Esophagus muscularis mucosa (tissue), 4 donors: ENCODE data around the gene TAF3. TPM values are rescaled to one million over a fixed set of nuclear protein-coding genes. Genes with fewer than 3 reads are reported as not detected.

Experiments
- DNase-seq: peaks from one replicate; pipeline ENCODE4 v3.0.0-alpha.2; 2017; ENCODE audit errors: extremely low spot score
- H3K27ac ChIP-seq, 4 donors: fragments of 200-600 bp; sonication (generic); replicated peaks in 1 of 4; 1 replicate in 3 of 4; 2 replicates in 1 of 4; pipeline ENCODE4 v1.5.1; 2016 to 2019; ENCODE audit warnings: mild to moderate bottlenecking in 1 of 4
- H3K27me3 ChIP-seq, 4 donors: fragments of 200-600 bp; sonication (generic); one replicate each; pipeline versions ENCODE4 v1.5.1 to v1.6.0; 2016 to 2019
- H3K36me3 ChIP-seq, 4 donors: fragments of 200-600 bp; sonication (generic); one replicate each; pipeline ENCODE4 v1.5.1; 2016 to 2019
- H3K4me1 ChIP-seq, 4 donors: fragments of 200-600 bp; sonication (generic); one replicate each; pipeline ENCODE4 v1.5.1; 2016 to 2019
- H3K4me3 ChIP-seq, 4 donors: fragments of 200-600 bp; sonication (generic); 1 replicate in 2 of 4; 2 replicates in 2 of 4; pipeline ENCODE4 v1.5.1; 2016 to 2019; ENCODE audit warnings: mild to moderate bottlenecking in 4 of 4, moderate library complexity in 1 of 4
- H3K9me3 ChIP-seq, 4 donors: fragments of 200-600 bp; sonication (generic); 1 replicate in 3 of 4; 2 replicates in 1 of 4; pipeline ENCODE4 v1.5.1; 2016 to 2019
- EP300 ChIP-seq: sonication (generic); formaldehyde crosslinking; IDR thresholded peaks from one replicate; pipeline ENCODE4 v1.6.1; 2017; ENCODE audit warnings: antibody characterized with exemption
- POLR2A ChIP-seq: fragments of 450-650 bp; IDR thresholded peaks from one replicate; pipeline ENCODE4 v1.6.1; 2017; ENCODE audit warnings: antibody characterized with exemption, moderate library complexity, mild to moderate bottlenecking, low read depth
- POLR2AphosphoS5 ChIP-seq, 2 donors: sonication (generic); formaldehyde crosslinking; IDR thresholded peaks; one replicate each; pipeline ENCODE4 v1.6.1; 2017; ENCODE audit warnings: antibody characterized with exemption in 2 of 2
- WGBS: methylation state at CpG from one replicate; pipeline ENCODE4 v1.1.5; 2018; 5-methylcytosine and 5-hydroxymethylcytosine counted together
- intact Hi-C: fragments of 100-400 bp; cut with DNase I; formaldehyde crosslinking; loops from one replicate; pipeline ENCODE4 v1.15.1; 2023
- total RNA-seq, 4 donors: library from RNA; depleted of rRNA; stranded (reverse); fragments of >200 nt; gene quantifications; one replicate each; pipeline versions ENCODE4 v1.1.0 to v1.2.1, GENCODE V29; 2016
- TF ChIP-seq, protein P1 (sequence below), 3 experiments: fragments of 200-600 bp in 2 of 3; fragments of 450-650 bp in 1 of 3; sonication (generic) in 2 of 3; IDR thresholded peaks; one replicate each; pipeline ENCODE4 v1.5.1; 2017 to 2019; ENCODE audit warnings: antibody characterized with exemption in 3 of 3, mild to moderate bottlenecking in 2 of 3, moderate library complexity in 1 of 3

Gene TAF3
- total RNA-seq, 4 donors from 2014 or later = 8.8 to 11.2 (median 10.7) TPM

DNA sequence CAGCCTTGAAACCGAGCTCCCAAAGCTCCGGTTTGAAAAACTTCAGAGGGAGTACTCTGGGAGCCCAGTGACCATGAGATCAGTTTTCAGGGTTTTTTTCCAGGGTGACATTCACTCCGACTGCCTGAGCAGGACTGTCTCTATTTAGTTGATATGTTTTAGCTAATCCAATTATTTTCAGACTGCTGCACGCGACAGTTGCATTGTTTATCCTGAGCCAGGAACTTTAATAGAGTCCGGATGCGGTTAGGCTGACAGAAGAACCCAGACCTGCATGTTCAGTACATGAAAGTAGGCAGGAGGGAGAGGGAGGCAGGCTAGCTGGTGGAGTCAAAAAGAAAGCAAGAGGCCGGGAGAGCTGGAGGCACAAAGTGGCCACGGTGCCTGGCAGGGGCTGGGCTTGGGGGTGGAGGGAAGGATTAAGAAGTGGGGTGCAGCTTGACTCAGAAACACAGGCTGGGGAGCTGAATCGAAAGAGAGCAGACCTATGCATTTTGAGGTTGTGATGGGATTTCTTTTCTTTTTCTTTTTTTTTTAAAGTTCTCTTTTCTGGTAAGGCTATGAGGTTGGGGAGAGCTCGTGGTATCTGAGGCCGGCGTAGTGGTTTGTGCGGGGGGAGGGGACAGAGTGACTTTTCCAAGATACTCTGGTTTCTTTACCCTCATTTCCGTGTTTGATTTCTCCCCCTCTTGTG lies 241.9 kb downstream of the TAF3 start:
- H3K4me1 ChIP-seq = peaks cover 1 to 25% (median 13%) of the 10 kb centered on the region in 4 donors
- H3K36me3 ChIP-seq = no peaks in the 10 kb centered on the region
- TF ChIP-seq, protein P1, sequence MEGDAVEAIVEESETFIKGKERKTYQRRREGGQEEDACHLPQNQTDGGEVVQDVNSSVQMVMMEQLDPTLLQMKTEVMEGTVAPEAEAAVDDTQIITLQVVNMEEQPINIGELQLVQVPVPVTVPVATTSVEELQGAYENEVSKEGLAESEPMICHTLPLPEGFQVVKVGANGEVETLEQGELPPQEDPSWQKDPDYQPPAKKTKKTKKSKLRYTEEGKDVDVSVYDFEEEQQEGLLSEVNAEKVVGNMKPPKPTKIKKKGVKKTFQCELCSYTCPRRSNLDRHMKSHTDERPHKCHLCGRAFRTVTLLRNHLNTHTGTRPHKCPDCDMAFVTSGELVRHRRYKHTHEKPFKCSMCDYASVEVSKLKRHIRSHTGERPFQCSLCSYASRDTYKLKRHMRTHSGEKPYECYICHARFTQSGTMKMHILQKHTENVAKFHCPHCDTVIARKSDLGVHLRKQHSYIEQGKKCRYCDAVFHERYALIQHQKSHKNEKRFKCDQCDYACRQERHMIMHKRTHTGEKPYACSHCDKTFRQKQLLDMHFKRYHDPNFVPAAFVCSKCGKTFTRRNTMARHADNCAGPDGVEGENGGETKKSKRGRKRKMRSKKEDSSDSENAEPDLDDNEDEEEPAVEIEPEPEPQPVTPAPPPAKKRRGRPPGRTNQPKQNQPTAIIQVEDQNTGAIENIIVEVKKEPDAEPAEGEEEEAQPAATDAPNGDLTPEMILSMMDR (IDR thresholded peaks at IDR 0.05) = no peak
- TF ChIP-seq POLR2AphosphoS5 (IDR thresholded peaks at IDR 0.05) = no peak
- TF ChIP-seq POLR2A = no peak
- TF ChIP-seq EP300 = no peak
- intact Hi-C loops = no loop called here
- no peak overlapping the region for H3K27ac ChIP-seq
- no peak overlapping the region for H3K4me3 ChIP-seq
- DNase-seq = no peak
- H3K9me3 ChIP-seq = no peaks in the 10 kb centered on the region
- WGBS = 26% methylated on average over 15 of the region's 15 CpGs
- H3K27me3 ChIP-seq = peaks cover 0 to 96% (median 28%) of the 10 kb centered on the region in 4 donors

DNA sequence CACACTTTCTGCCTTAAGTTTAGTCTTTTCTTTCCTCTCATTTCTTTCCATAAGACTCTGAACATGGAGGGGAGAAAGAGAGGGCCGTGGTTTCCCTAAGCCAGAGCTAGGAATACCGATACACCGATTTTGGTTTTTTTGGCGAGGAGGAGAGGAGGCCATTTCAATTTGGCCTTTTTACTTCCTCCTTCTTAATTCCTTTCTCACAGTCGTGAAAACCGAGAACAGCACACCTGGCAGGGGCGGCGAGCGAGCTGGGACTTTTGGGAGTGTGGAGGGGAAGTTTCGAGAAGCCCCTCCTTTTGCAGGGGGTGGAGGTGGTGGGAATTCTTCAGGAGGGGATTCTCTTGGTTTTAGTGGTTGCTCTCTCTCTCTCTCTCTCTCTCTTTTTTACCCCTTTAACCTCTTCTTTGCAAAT lies 242.4 kb downstream of the TAF3 start:
- 40% methylated on average over 10 of the region's 10 CpGs for WGBS
- peaks cover 0 to 93% (median 23%) of the 10 kb centered on the region in 4 donors for H3K27me3 ChIP-seq
- TF ChIP-seq POLR2AphosphoS5 (IDR thresholded peaks at IDR 0.05) (no peak), POLR2A (no peak), EP300 (no peak)
- TF ChIP-seq, protein P1 (IDR thresholded peaks at IDR 0.05) = no peak
- intact Hi-C loops = no loop called here
- no peak overlapping the region for H3K4me3 ChIP-seq
- peaks cover 0 to 19% (median 8%) of the 10 kb centered on the region in 4 donors for H3K4me1 ChIP-seq
- no peak overlapping the region for H3K27ac ChIP-seq
- no peaks in the 10 kb centered on the region for H3K9me3 ChIP-seq
- H3K36me3 ChIP-seq = no peaks in the 10 kb centered on the region
- no peak for DNase-seq

DNA sequence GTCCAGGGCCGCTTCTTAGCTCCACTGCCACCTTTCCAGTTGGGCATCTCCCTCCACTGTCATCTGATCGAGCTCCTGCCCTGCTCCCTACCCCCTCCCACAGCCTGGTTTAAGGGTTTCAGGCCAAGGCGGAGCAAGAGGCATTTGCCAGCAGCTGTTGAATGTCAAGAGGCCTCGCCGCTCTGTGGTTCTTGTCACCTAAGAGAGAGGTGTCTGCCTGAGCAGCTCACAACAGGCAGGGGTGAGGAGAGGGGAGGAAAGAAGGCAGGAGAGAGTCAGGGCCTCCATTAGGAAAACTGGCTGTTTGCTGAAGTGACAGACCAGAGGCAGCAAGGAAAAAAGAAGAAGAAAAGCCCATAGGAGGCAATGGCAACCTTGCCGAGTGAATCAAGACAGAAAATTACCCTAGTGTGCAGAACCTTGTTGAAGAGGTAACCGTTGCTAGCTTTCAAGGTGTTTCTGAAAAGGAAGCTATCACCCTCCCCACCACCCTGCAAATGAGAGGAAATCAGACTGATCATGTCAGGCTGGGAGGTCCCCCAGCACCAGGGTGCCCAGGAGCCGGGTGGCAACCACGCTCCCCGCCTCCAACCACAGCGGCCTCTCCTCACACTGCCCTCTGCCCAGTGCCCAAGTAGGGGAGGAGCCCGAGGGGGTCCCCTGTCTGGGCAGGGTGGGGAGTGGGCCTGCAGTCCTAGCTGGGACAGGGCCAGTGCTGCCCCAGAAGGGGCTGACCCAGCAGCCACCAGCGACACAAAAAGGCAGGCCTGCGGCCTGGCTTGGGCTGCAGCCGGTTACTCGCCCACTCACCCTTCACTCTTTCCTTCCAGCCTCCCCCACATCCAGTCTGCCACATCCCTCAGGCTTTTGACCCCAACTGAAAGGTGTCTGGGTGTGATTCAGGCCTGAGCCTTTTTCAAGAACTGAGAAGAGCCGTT lies 243.2 kb downstream of the TAF3 start:
- 58% methylated on average over 16 of the region's 17 CpGs for WGBS
- no peak for DNase-seq
- Histone ChIP-seq H3K27me3 (peaks cover 0 to 88% (median 17%) of the 10 kb centered on the region in 4 donors), H3K36me3 (no peaks in the 10 kb centered on the region), H3K9me3 (no peaks in the 10 kb centered on the region), H3K4me3 (no peak overlapping the region), H3K27ac (no peak overlapping the region), H3K4me1 (peaks cover 0 to 14% (median 4%) of the 10 kb centered on the region in 4 donors)
- no peak for TF ChIP-seq POLR2A
- no peak for TF ChIP-seq EP300
- TF ChIP-seq, protein P1 (IDR thresholded peaks at IDR 0.05) = no peak
- TF ChIP-seq POLR2AphosphoS5 (IDR thresholded peaks at IDR 0.05) = no peak
- intact Hi-C loops = no loop called here

DNA sequence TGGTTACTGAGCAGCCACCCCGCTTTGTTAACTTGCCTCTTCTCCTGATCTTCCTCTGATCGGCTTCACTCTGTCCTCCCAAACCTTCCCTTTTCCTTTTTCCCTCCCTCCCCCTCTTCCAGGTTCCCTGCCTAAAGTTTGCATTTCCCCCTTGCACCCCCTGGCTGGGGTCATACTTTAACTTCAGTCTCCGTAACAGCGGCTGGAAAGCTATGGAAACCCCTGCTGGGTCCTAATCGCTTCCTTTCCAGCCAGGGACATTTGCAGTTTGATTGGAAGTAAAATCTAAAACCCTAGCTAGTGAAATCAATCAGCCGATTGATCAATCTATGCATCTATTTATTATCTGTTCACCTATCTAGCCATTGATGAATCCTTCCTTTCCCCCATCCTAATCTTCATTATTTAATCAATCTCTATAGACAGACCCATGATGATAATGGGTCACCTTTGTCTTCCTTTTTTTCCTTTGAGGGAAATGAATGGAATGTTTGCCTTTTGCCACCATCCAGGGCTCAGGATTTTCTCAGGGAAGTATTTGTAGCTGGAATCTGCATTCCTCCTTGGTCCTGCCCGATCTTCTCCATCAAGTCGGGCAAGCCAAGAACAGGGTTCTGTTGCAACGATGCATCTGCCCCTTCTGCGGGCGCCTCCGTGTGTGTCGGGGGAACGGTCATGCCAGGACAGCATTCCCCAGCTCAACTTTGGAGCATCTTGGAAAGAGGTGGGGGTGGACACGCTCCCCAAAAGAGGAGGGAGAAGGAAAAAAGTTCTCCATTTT lies 245.0 kb downstream of the TAF3 start:
- 62% methylated on average over 15 of the region's 15 CpGs for WGBS
- Histone ChIP-seq H3K36me3 (no peaks in the 10 kb centered on the region), H3K4me1 (peaks cover 0 to 14% (median 4%) of the 10 kb centered on the region in 4 donors), H3K9me3 (no peaks in the 10 kb centered on the region), H3K27me3 (peaks cover 0 to 74% (median 14%) of the 10 kb centered on the region in 4 donors), H3K27ac (no peak overlapping the region), H3K4me3 (no peak overlapping the region)
- TF ChIP-seq EP300 (no peak), POLR2AphosphoS5 (IDR thresholded peaks at IDR 0.05) (no peak), POLR2A (no peak)
- TF ChIP-seq, protein P1 (IDR thresholded peaks at IDR 0.05) = no peak
- DNase-seq = no peak
- intact Hi-C loops = no loop called here
